Astrocyte of the cerebellum (primary cell): Measurements from ENCODE around the gene WNT10A.

Source experiments
- DNase-seq: peaks from one replicate; pipeline ENCODE4 v3.0.0-alpha.2; 2011; ENCODE audit warnings: low read depth
- H3K4me3 ChIP-seq: 2 replicates; pipeline ENCODE4 v1.5.1; 2011; ENCODE audit warnings: mild to moderate bottlenecking, low read depth, low read length, moderate library complexity
- in situ Hi-C: cut with HindIII; loops from 2 replicates; pipeline ENCODE4 v1.10.0; 2017; ENCODE audit warnings: low sequenced_read_pairs
- TF ChIP-seq, protein P1 (sequence below): IDR thresholded peaks from 2 replicates; pipeline ENCODE4 v1.5.1; 2012; ENCODE audit warnings: low read length, low read depth, moderate library complexity, mild to moderate bottlenecking; ENCODE audit errors: missing control alignments

The WNT10A gene

DNA sequence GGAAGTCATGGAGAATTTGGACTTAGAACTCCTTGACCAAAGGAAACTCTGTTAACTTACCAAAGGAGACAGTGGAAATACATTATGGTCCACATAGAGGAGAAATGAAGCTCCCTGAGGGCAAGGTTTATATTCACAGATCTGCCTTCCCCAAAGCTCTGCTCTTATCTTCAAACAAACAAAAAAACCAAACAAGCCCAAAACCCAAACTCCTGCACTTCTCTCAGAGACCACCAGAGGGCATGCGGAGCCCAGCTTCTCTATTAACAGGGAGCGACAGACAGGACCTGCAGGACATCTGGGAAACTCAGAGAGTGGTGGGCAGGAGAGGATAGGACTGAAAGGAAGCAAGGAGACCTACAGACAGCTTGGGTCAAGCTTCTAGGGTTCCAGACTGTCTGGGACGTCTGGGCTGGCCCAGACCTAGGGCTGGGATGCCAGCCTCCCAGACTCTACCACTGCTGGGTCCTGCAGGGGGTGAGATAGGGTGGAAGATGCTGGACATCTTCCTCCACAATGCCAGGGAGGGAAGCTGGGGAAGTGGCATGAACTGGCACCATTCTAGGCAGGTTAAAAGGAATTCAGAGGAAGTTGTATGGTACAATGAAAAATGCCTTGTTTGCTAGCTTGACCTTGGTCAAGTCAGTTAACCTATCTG lies 4.0 kb upstream of the WNT10A start:
- no peak overlapping the region for H3K4me3 ChIP-seq
- TF ChIP-seq, protein P1, sequence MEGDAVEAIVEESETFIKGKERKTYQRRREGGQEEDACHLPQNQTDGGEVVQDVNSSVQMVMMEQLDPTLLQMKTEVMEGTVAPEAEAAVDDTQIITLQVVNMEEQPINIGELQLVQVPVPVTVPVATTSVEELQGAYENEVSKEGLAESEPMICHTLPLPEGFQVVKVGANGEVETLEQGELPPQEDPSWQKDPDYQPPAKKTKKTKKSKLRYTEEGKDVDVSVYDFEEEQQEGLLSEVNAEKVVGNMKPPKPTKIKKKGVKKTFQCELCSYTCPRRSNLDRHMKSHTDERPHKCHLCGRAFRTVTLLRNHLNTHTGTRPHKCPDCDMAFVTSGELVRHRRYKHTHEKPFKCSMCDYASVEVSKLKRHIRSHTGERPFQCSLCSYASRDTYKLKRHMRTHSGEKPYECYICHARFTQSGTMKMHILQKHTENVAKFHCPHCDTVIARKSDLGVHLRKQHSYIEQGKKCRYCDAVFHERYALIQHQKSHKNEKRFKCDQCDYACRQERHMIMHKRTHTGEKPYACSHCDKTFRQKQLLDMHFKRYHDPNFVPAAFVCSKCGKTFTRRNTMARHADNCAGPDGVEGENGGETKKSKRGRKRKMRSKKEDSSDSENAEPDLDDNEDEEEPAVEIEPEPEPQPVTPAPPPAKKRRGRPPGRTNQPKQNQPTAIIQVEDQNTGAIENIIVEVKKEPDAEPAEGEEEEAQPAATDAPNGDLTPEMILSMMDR = peak; percentile 99
- DNase-seq = peak; percentile 46
- in situ Hi-C loops = no loop called here

DNA sequence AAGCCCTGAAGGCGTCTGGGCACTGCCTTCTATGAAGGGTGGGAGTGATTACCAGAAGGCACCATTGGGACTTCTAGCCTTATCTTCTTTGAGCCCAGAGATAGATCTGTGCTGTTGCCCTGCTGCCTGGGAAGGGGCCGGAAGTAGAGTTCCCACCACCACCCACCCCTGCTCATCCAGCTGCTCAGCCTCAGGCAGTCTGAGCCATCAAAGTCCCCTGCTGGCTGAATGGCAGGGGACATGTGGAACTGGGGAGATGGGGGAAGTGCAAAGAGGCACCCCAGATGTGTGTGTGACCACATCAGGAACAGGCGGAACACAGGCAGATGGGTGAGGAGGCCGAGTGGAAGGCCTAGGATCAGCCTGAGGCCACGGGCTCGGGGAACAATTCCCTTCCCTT lies 3.3 kb upstream of the WNT10A start:
- TF ChIP-seq, protein P1 = no peak
- H3K4me3 ChIP-seq = no peak overlapping the region
- no peak for DNase-seq
- in situ Hi-C loops = no loop called here

DNA sequence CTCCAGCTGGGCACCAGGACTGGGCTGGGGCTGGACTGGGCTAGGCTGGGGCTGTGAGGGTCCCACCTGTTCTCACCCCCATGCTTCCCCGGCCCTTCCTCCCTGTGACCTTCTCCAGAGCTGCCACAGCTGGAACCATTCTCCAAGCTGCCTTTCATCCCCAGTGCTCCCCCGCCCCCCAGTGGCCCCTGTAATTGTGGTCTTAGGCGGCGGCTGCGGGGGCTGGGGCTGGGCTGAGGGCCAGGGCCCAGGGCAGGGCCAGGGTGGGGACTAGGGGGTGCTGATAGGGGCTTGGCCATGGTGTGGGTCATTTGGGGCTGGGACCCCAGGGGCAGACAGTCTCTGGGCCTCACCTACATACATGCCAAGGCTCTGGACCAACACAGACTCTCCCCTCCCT lies 2.8 kb upstream of the WNT10A start:
- H3K4me3 ChIP-seq = no peak overlapping the region
- no peak for DNase-seq
- TF ChIP-seq, protein P1 = no peak
- in situ Hi-C loops = no loop called here

DNA sequence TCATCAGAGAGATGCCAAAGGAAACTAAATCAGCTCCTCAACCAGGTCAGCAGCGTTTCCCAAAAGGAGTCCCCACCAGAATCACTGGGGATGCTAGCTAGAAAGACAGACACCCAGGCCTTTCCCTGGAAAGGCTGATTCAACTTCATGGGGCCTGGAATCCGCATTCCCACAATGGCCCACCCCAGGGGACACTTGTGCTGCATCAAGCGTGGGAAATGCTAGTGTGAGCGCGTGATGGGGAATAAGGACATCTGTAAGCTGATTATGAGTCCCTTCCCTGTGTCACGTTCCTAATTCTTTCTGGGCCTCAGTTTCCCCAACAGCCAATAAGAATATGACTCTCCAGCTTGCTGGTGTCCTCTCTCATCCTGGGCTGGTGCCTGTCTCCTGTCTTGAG lies 2.2 kb upstream of the WNT10A start:
- H3K4me3 ChIP-seq = no peak overlapping the region
- in situ Hi-C loops = no loop called here
- TF ChIP-seq, protein P1 = no peak
- no peak for DNase-seq

DNA sequence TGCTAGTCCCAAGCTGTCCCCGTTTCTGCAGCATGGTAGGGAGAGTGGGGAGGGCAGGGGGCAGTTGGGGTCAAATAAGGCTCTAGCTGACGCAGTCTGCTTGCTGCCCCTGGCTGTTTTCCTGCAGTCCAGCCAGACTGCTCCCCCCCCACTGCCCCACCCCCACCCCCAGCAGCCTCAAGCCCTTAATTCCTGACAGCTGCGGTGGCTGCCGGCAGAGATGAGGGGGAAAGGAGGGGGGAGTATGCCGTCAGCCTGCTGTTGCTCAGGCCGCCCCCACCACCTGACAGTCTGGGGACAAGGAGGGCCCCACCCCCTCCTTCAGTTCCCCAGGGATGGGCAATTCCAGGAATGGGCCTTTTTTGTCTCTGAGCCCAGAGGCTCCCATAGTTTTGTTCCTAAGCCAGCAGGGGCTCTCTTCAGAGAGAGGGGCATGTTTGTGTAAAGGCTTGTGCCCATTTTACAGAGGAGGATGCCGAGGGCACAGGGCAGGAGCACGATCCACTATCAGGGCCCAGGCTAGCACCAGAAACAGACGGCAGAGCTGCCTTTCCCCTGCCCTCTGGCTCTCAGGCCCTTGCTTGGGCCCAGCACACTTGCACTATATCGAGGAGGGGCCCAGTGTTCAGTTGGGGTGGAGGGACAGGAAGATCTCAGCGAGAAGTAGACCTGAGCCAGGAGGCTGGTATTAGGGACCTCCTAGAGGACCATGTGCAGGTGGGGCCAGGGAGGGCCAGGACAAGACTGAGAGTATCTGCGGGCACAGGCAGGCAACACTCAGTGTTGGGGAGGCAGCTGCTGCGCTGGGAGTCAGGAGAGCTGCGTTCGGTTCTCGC lies 1.5 kb upstream of the WNT10A start:
- in situ Hi-C loops = no loop called here
- H3K4me3 ChIP-seq = no peak overlapping the region
- TF ChIP-seq, protein P1 = no peak
- no peak for DNase-seq

DNA sequence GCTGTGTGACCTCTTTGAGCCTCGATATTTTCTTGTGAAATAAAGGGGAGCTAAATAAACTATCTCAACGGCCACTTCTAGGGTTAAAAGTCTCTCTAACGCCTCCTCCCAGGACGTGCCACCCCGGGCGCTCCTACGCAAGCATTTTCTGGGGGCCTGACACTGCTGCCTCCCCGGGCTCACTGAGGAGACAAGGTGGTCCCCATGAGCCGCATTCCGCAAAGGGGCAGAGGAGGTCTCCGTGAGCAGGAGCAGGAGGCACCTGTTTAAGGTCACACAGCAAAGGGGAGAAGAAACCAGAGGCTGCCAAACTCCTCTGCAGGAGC lies 913 bp upstream of the WNT10A start:
- no peak overlapping the region for H3K4me3 ChIP-seq
- in situ Hi-C loops = no loop called here
- TF ChIP-seq, protein P1 = no peak
- DNase-seq = no peak
